Subcutaneous abdominal adipose tissue (tissue), 5 donors: Measurements from ENCODE around the gene GALNT3.

Source experiments
- H3K27ac ChIP-seq: one replicate; pipeline ENCODE4 v1.7.0; 2013; ENCODE audit warnings: low read depth, mild to moderate bottlenecking, inconsistent platforms, low read length, moderate library complexity
- H3K27me3 ChIP-seq, 5 donors: one replicate each; pipeline ENCODE4 v1.7.0; 2013; ENCODE audit warnings: low read length in 5 of 5, inconsistent platforms in 1 of 5; ENCODE audit not compliant: control insufficient read depth in 5 of 5, insufficient read depth in 4 of 5
- H3K36me3 ChIP-seq, 5 donors: one replicate each; pipeline ENCODE4 v1.7.0; 2013; ENCODE audit warnings: low read length in 5 of 5; ENCODE audit not compliant: control insufficient read depth in 5 of 5, insufficient read depth in 5 of 5
- H3K4me1 ChIP-seq, 5 donors: one replicate each; pipeline ENCODE4 v1.7.0; 2013; ENCODE audit warnings: low read length in 5 of 5, mild to moderate bottlenecking in 3 of 5, moderate library complexity in 1 of 5; ENCODE audit not compliant: control insufficient read depth in 5 of 5, insufficient read depth in 5 of 5
- H3K4me3 ChIP-seq, 5 donors: one replicate each; pipeline ENCODE4 v1.7.0; 2013; ENCODE audit warnings: low read length in 5 of 5, low read depth in 1 of 5
- H3K9ac ChIP-seq, 5 donors: one replicate each; pipeline ENCODE4 v1.7.0; 2013; ENCODE audit warnings: low read length in 5 of 5, mild to moderate bottlenecking in 4 of 5, moderate library complexity in 3 of 5
- H3K9me3 ChIP-seq, 5 donors: one replicate each; pipeline ENCODE4 v1.7.0; 2013; ENCODE audit warnings: low read length in 5 of 5; ENCODE audit not compliant: control insufficient read depth in 5 of 5
- donor health status: healthy.
- donor health status: healthy.
- donor health status: healthy.
- donor health status: healthy.
- donor health status: healthy.

The GALNT3 gene

DNA sequence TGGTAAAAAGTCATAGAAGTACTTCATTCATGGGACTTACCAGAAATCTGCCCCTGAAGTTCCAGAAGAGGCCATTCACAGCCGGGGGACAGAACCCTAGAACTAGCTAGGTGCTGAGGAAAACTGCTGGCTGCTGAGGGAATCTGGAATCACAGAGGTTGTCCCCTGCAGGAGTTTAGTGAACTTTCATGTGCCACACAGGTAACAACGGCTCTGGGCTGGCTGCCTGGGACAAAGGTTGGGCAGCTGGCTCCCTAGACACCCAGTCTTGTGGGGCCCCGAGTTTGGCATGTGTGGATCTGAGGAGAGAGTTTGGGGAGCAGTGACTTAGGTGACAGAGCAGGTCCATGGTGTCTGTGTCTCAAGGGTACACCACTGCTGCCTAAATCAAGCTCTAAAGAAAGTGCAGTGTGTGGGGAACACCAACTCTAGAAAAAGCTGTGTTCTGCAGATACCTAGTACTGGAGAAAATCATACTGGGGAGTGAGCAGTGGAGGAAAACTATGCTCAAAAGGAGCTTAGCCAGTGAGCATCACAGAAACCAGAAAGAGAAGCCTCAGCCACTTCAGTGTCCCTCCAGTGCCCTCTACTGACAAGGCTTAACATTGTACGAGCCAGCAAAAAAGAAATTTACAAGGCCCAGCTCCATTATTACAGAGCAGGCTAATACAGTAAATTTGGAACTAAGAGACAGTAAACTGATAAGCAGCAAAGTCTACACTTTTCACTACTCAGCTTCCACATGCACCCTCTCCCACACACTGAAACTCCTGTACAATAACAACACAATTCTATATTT is 15.2 kb downstream of the GALNT3 start:
- H3K4me3 ChIP-seq = no peak overlapping the region
- no peak overlapping the region for H3K9ac ChIP-seq
- H3K9me3 ChIP-seq = peaks cover 2 to 14% (median 9%) of the 10 kb centered on the region in 5 donors
- no peaks in the 10 kb centered on the region for H3K27me3 ChIP-seq
- H3K36me3 ChIP-seq = no peaks in the 10 kb centered on the region
- H3K27ac ChIP-seq = no peak overlapping the region
- no peaks in the 10 kb centered on the region for H3K4me1 ChIP-seq

GRCh38 chr2:165778187-165778556 is 15.9 kb downstream of the GALNT3 start:
- Histone ChIP-seq H3K4me1 (no peaks in the 10 kb centered on the region), H3K9ac (no peak overlapping the region), H3K27me3 (no peaks in the 10 kb centered on the region), H3K27ac (no peak overlapping the region), H3K36me3 (no peaks in the 10 kb centered on the region), H3K9me3 (peaks cover 2 to 14% (median 9%) of the 10 kb centered on the region in 5 donors), H3K4me3 (no peak overlapping the region)

DNA sequence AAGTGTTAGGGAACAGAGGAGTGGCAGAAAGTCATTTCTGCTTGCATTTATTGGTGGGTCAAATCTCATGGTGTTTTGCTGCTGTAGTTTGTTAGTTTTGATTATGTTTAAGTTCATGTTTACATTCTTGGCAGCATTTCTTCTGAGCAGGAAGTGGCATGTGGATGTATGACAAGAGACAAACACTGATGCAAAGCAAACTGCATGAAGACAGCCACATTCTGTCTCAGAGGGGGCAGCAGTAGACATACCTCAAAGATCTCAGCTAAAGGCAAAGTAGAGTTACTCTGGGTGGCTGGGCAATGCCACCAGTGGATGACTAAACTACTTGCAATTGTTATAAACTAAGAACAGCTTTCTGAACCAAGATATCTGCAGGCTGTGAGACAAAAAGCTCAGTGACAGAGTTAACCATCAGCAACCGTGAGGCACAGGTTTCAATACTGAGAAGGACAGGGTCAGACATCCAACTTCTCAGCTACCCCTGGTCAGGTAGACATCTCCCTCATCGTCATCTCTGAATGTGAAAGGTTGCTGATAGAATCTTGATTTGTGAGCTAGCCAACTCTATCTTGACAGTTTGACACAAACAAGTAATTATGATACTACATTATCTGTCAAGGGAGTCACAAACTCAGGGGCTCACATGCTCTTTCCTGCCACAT is 16.4 kb downstream of the GALNT3 start:
- H3K9me3 ChIP-seq = peaks cover 2 to 14% (median 9%) of the 10 kb centered on the region in 5 donors
- no peak overlapping the region for H3K27ac ChIP-seq
- no peaks in the 10 kb centered on the region for H3K27me3 ChIP-seq
- H3K36me3 ChIP-seq = no peaks in the 10 kb centered on the region
- no peak overlapping the region for H3K9ac ChIP-seq
- H3K4me1 ChIP-seq = no peaks in the 10 kb centered on the region
- H3K4me3 ChIP-seq = no peak overlapping the region

GRCh38 chr2:165776796-165777195 is 17.3 kb downstream of the GALNT3 start:
- H3K27me3 ChIP-seq = no peaks in the 10 kb centered on the region
- no peaks in the 10 kb centered on the region for H3K36me3 ChIP-seq
- H3K4me1 ChIP-seq = no peaks in the 10 kb centered on the region
- no peak overlapping the region for H3K4me3 ChIP-seq
- no peak overlapping the region for H3K27ac ChIP-seq
- no peak overlapping the region for H3K9ac ChIP-seq
- H3K9me3 ChIP-seq = peaks cover 2 to 14% (median 9%) of the 10 kb centered on the region in 5 donors

DNA sequence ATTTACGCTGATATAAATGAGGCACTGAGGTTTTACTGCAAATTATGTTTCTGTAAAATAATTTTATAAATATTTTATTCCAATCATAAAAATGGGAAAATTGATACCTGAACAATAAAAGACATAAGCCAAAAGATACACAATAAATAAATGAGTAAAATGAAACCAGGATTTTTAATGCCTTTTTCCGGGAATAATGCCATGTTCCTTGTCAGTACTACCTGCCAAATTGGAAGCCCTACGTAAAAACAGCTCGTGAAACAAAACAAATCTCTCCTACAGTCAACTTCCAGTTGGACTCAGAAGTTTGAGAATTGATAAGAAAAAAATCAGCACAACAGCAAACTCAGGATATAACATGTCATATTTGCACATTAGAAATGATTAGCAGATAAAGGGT is 18.0 kb downstream of the GALNT3 start:
- H3K27ac ChIP-seq = no peak overlapping the region

DNA sequence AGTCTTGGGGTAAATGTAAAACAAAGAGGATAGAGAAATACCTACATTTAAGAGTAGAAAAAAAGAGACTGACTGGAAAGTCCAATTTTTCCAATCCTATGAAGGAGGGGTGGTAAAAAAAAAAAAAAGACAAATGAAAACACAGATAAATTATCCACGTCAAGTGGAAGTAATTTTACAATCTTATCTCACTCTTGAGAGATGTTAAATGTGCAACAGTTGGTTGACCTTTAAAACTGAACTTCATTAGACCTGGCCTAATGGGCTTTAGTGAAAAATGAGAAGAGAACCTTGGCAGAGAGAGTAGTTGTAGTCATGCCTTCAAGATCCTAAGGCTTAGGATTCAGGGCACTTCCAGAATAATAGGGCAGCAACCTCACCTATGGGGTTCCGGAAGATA is 20.4 kb downstream of the GALNT3 start:
- Histone ChIP-seq H3K9me3 (peaks cover 0 to 3% (median 1%) of the 10 kb centered on the region in 5 donors), H3K9ac (no peak overlapping the region), H3K27ac (no peak overlapping the region), H3K27me3 (no peaks in the 10 kb centered on the region), H3K36me3 (no peaks in the 10 kb centered on the region), H3K4me1 (no peaks in the 10 kb centered on the region), H3K4me3 (no peak overlapping the region)

More for the DNA sequence above, 18.0 kb downstream of the GALNT3 start:
- no peaks in the 10 kb centered on the region for H3K27me3 ChIP-seq
- no peaks in the 10 kb centered on the region for H3K36me3 ChIP-seq
- no peak overlapping the region for H3K4me3 ChIP-seq
- H3K9ac ChIP-seq = no peak overlapping the region
- H3K4me1 ChIP-seq = no peaks in the 10 kb centered on the region
- H3K9me3 ChIP-seq = peaks cover 2 to 14% (median 9%) of the 10 kb centered on the region in 5 donors

- H3K9me3 ChIP-seq = no peaks in the 10 kb centered on the region
- no peak overlapping the region for H3K9ac ChIP-seq
- H3K4me3 ChIP-seq = no peak overlapping the region
- no peaks in the 10 kb centered on the region for H3K27me3 ChIP-seq
- H3K4me1 ChIP-seq = no peaks in the 10 kb centered on the region
- no peaks in the 10 kb centered on the region for H3K36me3 ChIP-seq
- no peak overlapping the region for H3K27ac ChIP-seq
These were observed 21.9 kb downstream of the GALNT3 start for GRCh38 chr2:165772183-165772582.

- Histone ChIP-seq H3K27ac (no peak overlapping the region), H3K27me3 (no peaks in the 10 kb centered on the region), H3K9me3 (no peaks in the 10 kb centered on the region), H3K36me3 (no peaks in the 10 kb centered on the region), H3K4me1 (peaks cover 0 to 3% (median 0%) of the 10 kb centered on the region in 5 donors), H3K9ac (no peak overlapping the region), H3K4me3 (no peak overlapping the region)
These were observed 27.6 kb downstream of the GALNT3 start for GRCh38 chr2:165766326-165766927.

- Histone ChIP-seq H3K9ac (no peak overlapping the region), H3K4me3 (no peak overlapping the region), H3K27ac (no peak overlapping the region), H3K9me3 (no peaks in the 10 kb centered on the region), H3K4me1 (peaks cover 0 to 3% (median 0%) of the 10 kb centered on the region in 5 donors), H3K27me3 (no peaks in the 10 kb centered on the region), H3K36me3 (peaks cover 0 to 5% (median 0%) of the 10 kb centered on the region in 5 donors)
These were observed 31.3 kb downstream of the GALNT3 start for GRCh38 chr2:165762723-165763122.
